B cell (primary cell): ENCODE data around the gene NCEH1. TPM values are rescaled to one million over a fixed set of nuclear protein-coding genes. Genes with fewer than 3 reads are reported as not detected.

ENCODE experiments used
- ATAC-seq: fragments of 200-7000 bp; cut with Tn5 transposase; one replicate; pipeline ENCODE4 v1.10.0; 2021; ENCODE audit warnings: low read depth, mild to moderate bottlenecking, moderate number of reproducible peaks, moderate library complexity
- CTCF ChIA-PET: fragments of 350-600 bp; sonication (Branson Sonifier 250); formaldehyde crosslinking; loops from one replicate; lab custom pipeline; 2021; ENCODE audit warnings: antibody characterized with exemption, inconsistent platforms; lab: Charles Lee
- POLR2A ChIA-PET: fragments of 350-600 bp; sonication (Branson Sonifier 250); formaldehyde crosslinking; loops from one replicate; lab custom pipeline; 2021; ENCODE audit warnings: antibody characterized with exemption; lab: Charles Lee
- DNase-seq: peaks from one replicate; pipeline ENCODE4 v3.0.0; 2013
- H2AFZ ChIP-seq: 2 replicates; pipeline ENCODE4 v1.6.1; 2012; ENCODE audit warnings: mild to moderate bottlenecking, low read depth, low read length; ENCODE audit not compliant: insufficient read depth, poor library complexity, severe bottlenecking
- H3K27ac ChIP-seq, 2 donors: 1 replicate in 1 of 2; 2 replicates in 1 of 2; pipeline ENCODE4 v1.5.1; 2012 to 2013; ENCODE audit warnings: low read length in 2 of 2, mild to moderate bottlenecking in 2 of 2, moderate library complexity in 1 of 2
- H3K27me3 ChIP-seq, 4 experiments: fragments of 200-600 bp in 1 of 4; sonication (generic) in 1 of 4; replicated peaks in 1 of 4; 1 replicate in 2 of 4; 2 replicates in 2 of 4; pipeline versions ENCODE4 v1.6.1 to v1.7.0; 2013 to 2016; ENCODE audit warnings: low read length in 3 of 4, mild to moderate bottlenecking in 2 of 4, mixed read lengths in 1 of 4, moderate library complexity in 1 of 4; ENCODE audit not compliant: insufficient read depth in 4 of 4, control insufficient read depth in 3 of 4; ENCODE audit errors: control extremely low read depth in 1 of 4
- H3K36me3 ChIP-seq, 2 experiments: replicated peaks in 1 of 2; 1 replicate in 1 of 2; 2 replicates in 1 of 2; pipeline versions ENCODE4 v1.6.1 to v1.7.1; 2013; ENCODE audit warnings: low read length in 1 of 2; ENCODE audit not compliant: insufficient read depth in 2 of 2, control insufficient read depth in 1 of 2; ENCODE audit errors: control extremely low read depth in 1 of 2, extremely low read depth in 1 of 2
- H3K4me1 ChIP-seq, 2 donors: fragments of 200-600 bp in 1 of 2; sonication (generic) in 1 of 2; 1 replicate in 1 of 2; 2 replicates in 1 of 2; pipeline versions ENCODE4 v1.5.1 to v1.6.1; 2013 to 2017; ENCODE audit warnings: low read length in 2 of 2; ENCODE audit not compliant: control insufficient read depth in 2 of 2, insufficient read depth in 2 of 2
- H3K4me2 ChIP-seq: replicated peaks from 2 replicates; pipeline ENCODE3; 2012; ENCODE audit warnings: mild to moderate bottlenecking, low read depth, low read length; ENCODE audit not compliant: poor library complexity, severe bottlenecking
- H3K4me3 ChIP-seq, 5 experiments: fragments of 200-600 bp in 1 of 5; sonication (generic) in 1 of 5; 1 replicate in 3 of 5; 2 replicates in 2 of 5; pipeline versions ENCODE4 v1.5.1 to v1.7.0; 2011 to 2016; ENCODE audit warnings: low read length in 4 of 5, mild to moderate bottlenecking in 4 of 5, low read depth in 2 of 5, control low read depth in 1 of 5, moderate library complexity in 1 of 5; ENCODE audit not compliant: insufficient read depth in 1 of 5; ENCODE audit errors: control extremely low read depth in 1 of 5, extremely low read depth in 1 of 5
- H3K79me2 ChIP-seq: fragments of 200-600 bp; sonication (generic); one replicate; pipeline ENCODE4 v1.6.0; 2016; ENCODE audit warnings: low read length; ENCODE audit not compliant: control insufficient read depth, insufficient read depth
- H3K9ac ChIP-seq: fragments of 200-600 bp; sonication (generic); 2 replicates; pipeline ENCODE4 v1.6.1; 2017; ENCODE audit warnings: mild to moderate bottlenecking, low read length, moderate library complexity
- H3K9me3 ChIP-seq, 3 donors: one replicate each; pipeline versions ENCODE4 v1.6.1 to v1.7.1; 2013; ENCODE audit warnings: low read length in 2 of 3; ENCODE audit not compliant: control insufficient read depth in 2 of 3, insufficient read depth in 1 of 3; ENCODE audit errors: control extremely low read depth in 1 of 3
- H4K20me1 ChIP-seq: 2 replicates; pipeline ENCODE4 v1.6.0; 2012; ENCODE audit warnings: mild to moderate bottlenecking, low read length; ENCODE audit not compliant: insufficient read depth, control insufficient read depth, poor library complexity, severe bottlenecking
- H3K27ac Mint-ChIP-seq: one replicate; pipeline ENCODE4 v1.8.0; 2021; ENCODE audit warnings: mixed read lengths
- H3K27me3 Mint-ChIP-seq: one replicate; pipeline ENCODE4 v1.8.0; 2021; ENCODE audit warnings: mixed read lengths
- H3K4me1 Mint-ChIP-seq: one replicate; pipeline ENCODE4 v1.8.0; 2021; ENCODE audit warnings: mixed read lengths
- H3K4me3 Mint-ChIP-seq: one replicate; pipeline ENCODE4 v1.8.0; 2021; ENCODE audit warnings: mixed read lengths
- H3K9me3 Mint-ChIP-seq: one replicate; pipeline ENCODE4 v1.8.0; 2022; ENCODE audit warnings: mixed read lengths; ENCODE audit not compliant: insufficient read depth
- EZH2 ChIP-seq: IDR thresholded peaks from 2 replicates; pipeline ENCODE4 v1.6.1; 2012; ENCODE audit warnings: borderline replicate concordance, low read depth, mild to moderate bottlenecking, moderate library complexity, low read length; ENCODE audit not compliant: insufficient read depth, poor library complexity, severe bottlenecking
- whole genome bisulfite sequencing: methylation state at CpG from one replicate; pipeline ENCODE4 v1.1.5; 2013; ENCODE audit warnings: missing lambda C conversion rate; ENCODE audit not compliant: insufficient coverage; 5-methylcytosine and 5-hydroxymethylcytosine counted together
- intact Hi-C: fragments of 100-400 bp; cut with micrococcal nuclease; formaldehyde crosslinking; loops from one replicate; pipeline ENCODE4 v1.10.0; 2022
- polyA plus RNA-seq: library from polyadenylated mRNA; depleted of rRNA; stranded (reverse); fragments of >200 nt; gene quantifications from 2 replicates; pipeline ENCODE4 v1.2.3, GENCODE V29; 2012
- total RNA-seq, 2 donors: library from RNA; stranded (reverse); fragments of 120-200 nt in 1 of 2; gene quantifications; 1 replicate in 1 of 2; 2 replicates in 1 of 2; pipeline versions ENCODE4 v1.2.3 to v1.2.4, GENCODE V29; 2013 to 2022
- TF ChIP-seq, protein P1 (sequence below): fragments of 200-600 bp; IDR thresholded peaks from one replicate; pipeline ENCODE4 v1.8.0; 2022; ENCODE audit warnings: antibody characterized with exemption, mild to moderate bottlenecking

The NCEH1 gene
- total and polyA plus RNA-seq, 2 donors (not counting 1 experiment from before 2014, with no cell fraction given): 3.4 to 8.6 TPM

GRCh38 chr3:172634948-172635347 is 75.9 kb downstream of the NCEH1 start:
- 94% methylated on average over 3 of the region's 3 CpGs for WGBS

DNA sequence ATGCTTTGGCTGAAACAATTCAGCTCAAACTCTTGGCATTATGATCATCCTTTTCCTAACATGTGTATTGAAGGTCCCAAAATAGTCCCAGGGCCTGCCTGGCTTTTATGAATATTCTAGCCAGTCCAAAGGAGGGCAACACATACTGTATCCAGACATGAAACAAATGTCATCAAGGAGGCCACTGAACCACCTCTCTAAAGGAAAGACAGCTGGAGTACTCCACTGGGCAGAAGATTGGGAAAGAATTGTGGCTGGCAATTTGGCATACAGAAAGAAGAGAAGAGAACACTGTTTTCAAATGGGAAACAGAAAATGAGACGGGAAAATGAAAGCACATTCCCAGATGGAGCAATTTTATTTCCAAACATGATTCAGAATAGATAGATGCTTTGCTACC is 80.6 kb downstream of the NCEH1 start:
- ChIA-PET CTCF (no interaction called here), POLR2A (no interaction called here)
- Histone ChIP-seq H3K36me3 (peaks cover 4 to 11% of the 10 kb centered on the region in 2 experiments), H3K27ac (no peak overlapping the region), H3K4me1 (no peaks in the 10 kb centered on the region), H3K4me2 (no peak overlapping the region), H3K9me3 (no peaks in the 10 kb centered on the region), H4K20me1 (no peaks in the 10 kb centered on the region), H3K4me3 (no peak overlapping the region), H3K9ac (no peak overlapping the region), H3K27me3 (no peaks in the 10 kb centered on the region), H3K79me2 (no peaks in the 10 kb centered on the region), H2AFZ (no peak overlapping the region)
- ATAC-seq: no peak
- no peaks in the 10 kb centered on the region for H3K9me3 Mint-ChIP-seq
- no peaks in the 10 kb centered on the region for H3K4me1 Mint-ChIP-seq
- WGBS: no CpG with 5 or more reads among the region's 1 CpG
- H3K4me3 Mint-ChIP-seq: no peak overlapping the region
- no peak overlapping the region for H3K27ac Mint-ChIP-seq
- intact Hi-C loops: no loop called here
- DNase-seq: no peak
- H3K27me3 Mint-ChIP-seq: no peaks in the 10 kb centered on the region
- TF ChIP-seq EZH2: no peak
- TF ChIP-seq, protein P1, sequence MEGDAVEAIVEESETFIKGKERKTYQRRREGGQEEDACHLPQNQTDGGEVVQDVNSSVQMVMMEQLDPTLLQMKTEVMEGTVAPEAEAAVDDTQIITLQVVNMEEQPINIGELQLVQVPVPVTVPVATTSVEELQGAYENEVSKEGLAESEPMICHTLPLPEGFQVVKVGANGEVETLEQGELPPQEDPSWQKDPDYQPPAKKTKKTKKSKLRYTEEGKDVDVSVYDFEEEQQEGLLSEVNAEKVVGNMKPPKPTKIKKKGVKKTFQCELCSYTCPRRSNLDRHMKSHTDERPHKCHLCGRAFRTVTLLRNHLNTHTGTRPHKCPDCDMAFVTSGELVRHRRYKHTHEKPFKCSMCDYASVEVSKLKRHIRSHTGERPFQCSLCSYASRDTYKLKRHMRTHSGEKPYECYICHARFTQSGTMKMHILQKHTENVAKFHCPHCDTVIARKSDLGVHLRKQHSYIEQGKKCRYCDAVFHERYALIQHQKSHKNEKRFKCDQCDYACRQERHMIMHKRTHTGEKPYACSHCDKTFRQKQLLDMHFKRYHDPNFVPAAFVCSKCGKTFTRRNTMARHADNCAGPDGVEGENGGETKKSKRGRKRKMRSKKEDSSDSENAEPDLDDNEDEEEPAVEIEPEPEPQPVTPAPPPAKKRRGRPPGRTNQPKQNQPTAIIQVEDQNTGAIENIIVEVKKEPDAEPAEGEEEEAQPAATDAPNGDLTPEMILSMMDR: no peak

More at GRCh38 chr3:172634948-172635347, 75.9 kb downstream of the NCEH1 start:
- ChIA-PET CTCF (no interaction called here), POLR2A (no interaction called here)
- Histone ChIP-seq H3K36me3 (peaks cover 6 to 15% of the 10 kb centered on the region in 2 experiments), H2AFZ (no peak overlapping the region), H3K9ac (no peak overlapping the region), H3K27ac (no peak overlapping the region), H4K20me1 (no peaks in the 10 kb centered on the region), H3K79me2 (no peaks in the 10 kb centered on the region), H3K27me3 (no peaks in the 10 kb centered on the region), H3K9me3 (no peaks in the 10 kb centered on the region), H3K4me1 (no peaks in the 10 kb centered on the region), H3K4me3 (no peak overlapping the region), H3K4me2 (no peak overlapping the region)
- no peak overlapping the region for H3K4me3 Mint-ChIP-seq
- no peak overlapping the region for H3K27ac Mint-ChIP-seq
- H3K9me3 Mint-ChIP-seq: no peaks in the 10 kb centered on the region
- no peaks in the 10 kb centered on the region for H3K4me1 Mint-ChIP-seq
- intact Hi-C loops: no loop called here
- DNase-seq: no peak
- H3K27me3 Mint-ChIP-seq: no peaks in the 10 kb centered on the region
- ATAC-seq: no peak
- TF ChIP-seq EZH2: no peak
- TF ChIP-seq, protein P1: no peak
